HK-2 (cell line): ENCODE data around the gene CNPY1.

Source experiments
- DNase-seq: peaks from one replicate; pipeline ENCODE4 v3.0.0-alpha.2; 2018; ENCODE audit not compliant: unreplicated experiment

Gene CNPY1

GRCh38 chr7:155489862-155490696, 56.3 kb downstream of the CNPY1 start:
- peak; percentile 60 for DNase-seq

- no peak for DNase-seq
Observed at GRCh38 chr7:155489158-155489840, 57.1 kb downstream of the CNPY1 start.

- DNase-seq: no peak
Observed at GRCh38 chr7:155488483-155489127, 57.8 kb downstream of the CNPY1 start.

GRCh38 chr7:155487509-155488482, 58.6 kb downstream of the CNPY1 start:
- DNase-seq: no peak

GRCh38 chr7:155486783-155487508, 59.4 kb downstream of the CNPY1 start:
- no peak for DNase-seq

- DNase-seq: no peak
Observed at GRCh38 chr7:155484483-155485399, 61.6 kb downstream of the CNPY1 start.

- DNase-seq: no peak
Observed at GRCh38 chr7:155483868-155484325, 62.5 kb downstream of the CNPY1 start.

GRCh38 chr7:155483245-155483644, 63.1 kb downstream of the CNPY1 start:
- no peak for DNase-seq

GRCh38 chr7:155482511-155483183, 63.7 kb downstream of the CNPY1 start:
- no peak for DNase-seq

- no peak for DNase-seq
Observed at GRCh38 chr7:155481764-155482163, 64.6 kb downstream of the CNPY1 start.

GRCh38 chr7:155477476-155477875, 68.9 kb downstream of the CNPY1 start:
- no peak for DNase-seq

- DNase-seq: peak; percentile 29
Observed at GRCh38 chr7:155471718-155472117, 74.6 kb downstream of the CNPY1 start.

GRCh38 chr7:155470686-155471638, 75.4 kb downstream of the CNPY1 start:
- peak; percentile 24 for DNase-seq

- DNase-seq: no peak
Observed at GRCh38 chr7:155470186-155470487, 76.2 kb downstream of the CNPY1 start.

- DNase-seq: no peak
Observed at GRCh38 chr7:155469311-155470185, 76.8 kb downstream of the CNPY1 start.

- no peak for DNase-seq
Observed at GRCh38 chr7:155468785-155469148, 77.6 kb downstream of the CNPY1 start.
